ENCODE measurements around the gene RNF31. TPM values are rescaled to one million over a fixed set of nuclear protein-coding genes. Genes with fewer than 3 reads are reported as not detected.
A peak's percentile ranks its signal among the peaks of the same experiment; 100 is the strongest.

RNF31 gene
- polyA plus RNA-seq, 4 donors, result 33.7 to 83.0 (median 48.9) TPM

- peaks cover 7 to 55% (median 19%) of the 10 kb centered on the region in 3 donors for H3K4me1 ChIP-seq (ENCODE audit: control insufficient read depth in 3 of 3, insufficient read depth in 2 of 3, low read depth in 1 of 3, low read length in 2 of 3)
- FAIRE-seq (no peak), DNase-seq (no peak)
- peaks cover 5 to 38% (median 9%) of the 10 kb centered on the region in 3 donors for H3K36me3 ChIP-seq (ENCODE audit: control insufficient read depth in 3 of 3, insufficient read depth in 2 of 3, low read depth in 1 of 3, low read length in 3 of 3)
- WGBS, 3 donors, result 52 to 76% (median 61%) methylated on average over 13 of the region's 13 CpGs
- no peaks in the 10 kb centered on the region for H3K27me3 ChIP-seq (ENCODE audit: control insufficient read depth in 3 of 3, insufficient read depth in 3 of 3, low read length in 3 of 3)
- H3K27ac ChIP-seq (ENCODE audit: low read depth in 1 of 3, low read length in 2 of 3), result peak overlapping the region in 2 of 3 donors; percentile 21 to 25
- peak overlapping the region in 1 of 3 donors; percentile 15 for H3K4me3 ChIP-seq (ENCODE audit: low read depth in 1 of 3, low read length in 3 of 3)
- H3K9me3 ChIP-seq (ENCODE audit: control insufficient read depth in 2 of 2, insufficient read depth in 1 of 2, low read depth in 1 of 2, low read length in 1 of 2), result no peaks in the 10 kb centered on the region
These were observed 8.7 kb upstream of the RNF31 start for GRCh38 chr14:24138396-24139271.

- Histone ChIP-seq H3K4me1 (ENCODE audit: control insufficient read depth in 3 of 3, insufficient read depth in 2 of 3, low read depth in 1 of 3, low read length in 2 of 3) (peaks cover 7 to 61% (median 24%) of the 10 kb centered on the region in 3 donors), H3K36me3 (ENCODE audit: control insufficient read depth in 3 of 3, insufficient read depth in 2 of 3, low read depth in 1 of 3, low read length in 3 of 3) (peaks cover 9 to 44% (median 10%) of the 10 kb centered on the region in 3 donors), H3K27me3 (ENCODE audit: control insufficient read depth in 3 of 3, insufficient read depth in 3 of 3, low read length in 3 of 3) (no peaks in the 10 kb centered on the region), H3K27ac (ENCODE audit: low read depth in 1 of 3, low read length in 2 of 3) (peak overlapping the region in 1 of 3 donors; percentile 5), H3K9me3 (ENCODE audit: control insufficient read depth in 2 of 2, insufficient read depth in 1 of 2, low read depth in 1 of 2, low read length in 1 of 2) (no peaks in the 10 kb centered on the region), H3K4me3 (ENCODE audit: low read depth in 1 of 3, low read length in 3 of 3) (peak overlapping the region in 1 of 3 donors; percentile 15)
- WGBS, 3 donors, result 63 to 79% (median 64%) methylated on average over 9 of the region's 9 CpGs
- no peak for FAIRE-seq
- no peak for DNase-seq
These were observed 7.9 kb upstream of the RNF31 start for GRCh38 chr14:24139272-24139934.

DNA sequence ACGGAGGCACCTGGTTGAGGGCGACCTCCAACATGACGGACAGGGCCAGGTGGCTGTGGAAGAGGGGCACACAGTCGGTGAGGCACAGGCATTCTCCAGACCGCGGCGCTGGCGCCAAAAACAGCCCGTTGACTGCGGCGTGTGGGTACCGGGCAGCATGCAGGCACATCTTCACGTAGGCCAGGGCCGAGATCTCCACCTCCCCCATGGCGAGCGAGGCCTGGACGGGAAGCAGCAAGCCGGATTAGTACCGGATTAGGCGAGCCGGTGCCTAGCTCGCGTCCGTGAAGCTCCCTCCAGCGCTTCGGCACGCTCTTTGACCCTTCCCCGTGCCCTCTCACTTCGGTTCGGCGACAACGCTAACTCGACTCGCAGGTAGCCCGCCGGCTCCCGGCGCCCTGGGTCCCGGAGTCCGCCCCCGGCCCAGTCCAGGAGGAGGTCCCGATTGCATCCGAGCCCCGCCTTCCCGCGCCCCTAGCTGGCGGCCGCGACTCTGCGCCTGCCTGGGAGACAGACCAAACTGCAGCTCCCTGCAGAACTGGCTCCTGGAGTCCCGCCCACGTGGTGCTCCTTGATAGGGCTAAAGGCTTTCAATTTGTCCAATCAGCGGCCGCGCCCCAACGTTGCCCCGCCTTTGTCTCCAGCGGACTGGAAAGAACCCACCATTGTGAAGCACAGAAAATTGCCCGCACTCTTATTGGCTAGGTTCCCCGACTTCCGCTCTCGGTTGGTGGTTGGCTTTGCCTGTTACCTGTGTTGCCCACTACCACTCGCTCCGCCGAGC lies 6.0 kb upstream of the RNF31 start, which contains the start of gene EMC9:
TSS of gene EMC9 (minus strand) at position 495 of the 784 bp plus-strand sequence. CDS start at position 208, 287 bp downstream.
- no peaks in the 10 kb centered on the region for H3K27me3 ChIP-seq (ENCODE audit: control insufficient read depth in 3 of 3, insufficient read depth in 3 of 3, low read length in 3 of 3)
- 0% methylated on average over 60 to 65 of the region's 65 CpGs for WGBS, 3 donors
- peaks cover 12 to 69% (median 28%) of the 10 kb centered on the region in 3 donors for H3K4me1 ChIP-seq (ENCODE audit: control insufficient read depth in 3 of 3, insufficient read depth in 2 of 3, low read depth in 1 of 3, low read length in 2 of 3)
- FAIRE-seq (no peak), DNase-seq (peak; percentile 100)
- H3K4me3 ChIP-seq (ENCODE audit: low read depth in 1 of 3, low read length in 3 of 3), result peak within 1 kb of the TSS; percentile 70 to 86 (median 81)
- H3K27ac ChIP-seq (ENCODE audit: low read depth in 1 of 3, low read length in 2 of 3), result peak within 1 kb of the TSS; percentile 90 to 96 (median 90)
- H3K9me3 ChIP-seq (ENCODE audit: control insufficient read depth in 2 of 2, insufficient read depth in 1 of 2, low read depth in 1 of 2, low read length in 1 of 2), result no peaks in the 10 kb centered on the region
- peaks cover 9 to 44% (median 10%) of the 10 kb centered on the region in 3 donors for H3K36me3 ChIP-seq (ENCODE audit: control insufficient read depth in 3 of 3, insufficient read depth in 2 of 3, low read depth in 1 of 3, low read length in 3 of 3)

DNA sequence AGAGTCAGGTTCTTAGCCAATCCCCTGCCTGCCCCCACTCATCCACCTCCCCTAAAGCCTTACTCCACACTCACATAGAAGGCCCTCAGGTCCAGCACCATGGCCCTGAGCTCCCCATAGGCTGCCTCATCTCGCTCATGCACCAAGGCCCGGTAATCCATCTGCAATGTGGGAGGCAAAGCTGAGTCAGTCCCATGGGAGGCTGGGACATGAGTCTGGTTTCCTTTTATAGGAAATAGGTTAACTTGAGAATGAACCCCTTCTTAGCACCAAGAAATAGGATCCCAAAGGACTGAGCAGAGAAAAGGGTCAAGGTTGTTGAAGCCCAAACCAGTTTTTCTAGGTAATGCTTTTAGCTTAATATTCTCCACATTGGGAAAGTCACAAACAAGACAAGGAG lies 3.8 kb upstream of the RNF31 start:
- Histone ChIP-seq H3K9me3 (ENCODE audit: control insufficient read depth in 2 of 2, insufficient read depth in 1 of 2, low read depth in 1 of 2, low read length in 1 of 2) (no peaks in the 10 kb centered on the region), H3K4me3 (ENCODE audit: low read depth in 1 of 3, low read length in 3 of 3) (no peak overlapping the region), H3K27me3 (ENCODE audit: control insufficient read depth in 3 of 3, insufficient read depth in 3 of 3, low read length in 3 of 3) (no peaks in the 10 kb centered on the region), H3K36me3 (ENCODE audit: control insufficient read depth in 3 of 3, insufficient read depth in 2 of 3, low read depth in 1 of 3, low read length in 3 of 3) (peaks cover 5 to 22% (median 9%) of the 10 kb centered on the region in 3 donors), H3K27ac (ENCODE audit: low read depth in 1 of 3, low read length in 2 of 3) (peak overlapping the region in 1 of 3 donors; percentile 59), H3K4me1 (ENCODE audit: control insufficient read depth in 3 of 3, insufficient read depth in 2 of 3, low read depth in 1 of 3, low read length in 2 of 3) (peaks cover 15 to 57% (median 22%) of the 10 kb centered on the region in 3 donors)
- DNase-seq (no peak), FAIRE-seq (no peak)
- 86 to 98% (median 90%) methylated on average over 2 of the region's 2 CpGs for WGBS, 3 donors

DNA sequence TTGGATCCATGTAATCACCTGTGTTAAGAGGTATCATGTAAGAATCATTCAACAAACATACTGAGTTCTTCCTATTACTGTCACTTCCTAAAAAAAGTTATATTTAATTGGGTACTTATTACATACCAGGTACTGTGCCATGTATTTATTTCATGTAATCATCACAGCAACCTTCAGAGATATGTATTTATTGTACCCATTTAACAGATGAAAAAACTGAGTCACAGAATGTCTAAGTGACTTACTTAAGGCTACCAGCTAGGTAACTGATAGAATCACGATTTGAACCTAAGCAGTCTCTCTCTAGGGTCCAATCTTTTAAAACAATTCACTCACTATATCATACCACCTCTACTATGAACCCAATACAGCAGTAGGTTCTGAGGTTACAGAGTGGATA lies 2.8 kb upstream of the RNF31 start:
- WGBS, 3 donors, result 55 to 91% (median 76%) methylated on average over 1 of the region's 1 CpG
- H3K36me3 ChIP-seq (ENCODE audit: control insufficient read depth in 3 of 3, insufficient read depth in 2 of 3, low read depth in 1 of 3, low read length in 3 of 3), result peaks cover 5 to 21% (median 5%) of the 10 kb centered on the region in 3 donors
- FAIRE-seq, result no peak
- H3K4me1 ChIP-seq (ENCODE audit: control insufficient read depth in 3 of 3, insufficient read depth in 2 of 3, low read depth in 1 of 3, low read length in 2 of 3), result peaks cover 10 to 49% (median 17%) of the 10 kb centered on the region in 3 donors
- no peak overlapping the region for H3K27ac ChIP-seq (ENCODE audit: low read depth in 1 of 3, low read length in 2 of 3)
- H3K4me3 ChIP-seq (ENCODE audit: low read depth in 1 of 3, low read length in 3 of 3), result no peak overlapping the region
- no peak for DNase-seq
- H3K27me3 ChIP-seq (ENCODE audit: control insufficient read depth in 3 of 3, insufficient read depth in 3 of 3, low read length in 3 of 3), result no peaks in the 10 kb centered on the region
- no peaks in the 10 kb centered on the region for H3K9me3 ChIP-seq (ENCODE audit: control insufficient read depth in 2 of 2, insufficient read depth in 1 of 2, low read depth in 1 of 2, low read length in 1 of 2)

- Histone ChIP-seq H3K27ac (ENCODE audit: low read depth in 1 of 3, low read length in 2 of 3) (peak overlapping the region; percentile 89 to 95 (median 89)), H3K27me3 (ENCODE audit: control insufficient read depth in 3 of 3, insufficient read depth in 3 of 3, low read length in 3 of 3) (no peaks in the 10 kb centered on the region), H3K4me3 (ENCODE audit: low read depth in 1 of 3, low read length in 3 of 3) (peak overlapping the region in 2 of 3 donors; percentile 73 to 94), H3K4me1 (ENCODE audit: control insufficient read depth in 3 of 3, insufficient read depth in 2 of 3, low read depth in 1 of 3, low read length in 2 of 3) (peaks cover 8 to 46% (median 16%) of the 10 kb centered on the region in 3 donors), H3K36me3 (ENCODE audit: control insufficient read depth in 3 of 3, insufficient read depth in 2 of 3, low read depth in 1 of 3, low read length in 3 of 3) (peaks cover 5 to 24% (median 5%) of the 10 kb centered on the region in 3 donors), H3K9me3 (ENCODE audit: control insufficient read depth in 2 of 2, insufficient read depth in 1 of 2, low read depth in 1 of 2, low read length in 1 of 2) (no peaks in the 10 kb centered on the region)
- DNase-seq (no peak), FAIRE-seq (no peak)
- 62 to 77% (median 77%) methylated on average over 2 of the region's 2 CpGs for WGBS, 3 donors
These were observed 2.1 kb upstream of the RNF31 start for GRCh38 chr14:24145219-24145618.

- Histone ChIP-seq H3K4me3 (ENCODE audit: low read depth in 1 of 3, low read length in 3 of 3) (peak overlapping the region; percentile 42 to 94 (median 73)), H3K36me3 (ENCODE audit: control insufficient read depth in 3 of 3, insufficient read depth in 2 of 3, low read depth in 1 of 3, low read length in 3 of 3) (peaks cover 5 to 31% (median 5%) of the 10 kb centered on the region in 3 donors), H3K27ac (ENCODE audit: low read depth in 1 of 3, low read length in 2 of 3) (peak overlapping the region; percentile 89 to 95 (median 89)), H3K27me3 (ENCODE audit: control insufficient read depth in 3 of 3, insufficient read depth in 3 of 3, low read length in 3 of 3) (no peaks in the 10 kb centered on the region), H3K9me3 (ENCODE audit: control insufficient read depth in 2 of 2, insufficient read depth in 1 of 2, low read depth in 1 of 2, low read length in 1 of 2) (no peaks in the 10 kb centered on the region), H3K4me1 (ENCODE audit: control insufficient read depth in 3 of 3, insufficient read depth in 2 of 3, low read depth in 1 of 3, low read length in 2 of 3) (peaks cover 8 to 46% (median 16%) of the 10 kb centered on the region in 3 donors)
- peak in 1 of 2 donors; percentile 77 for DNase-seq
- FAIRE-seq, result no peak
- WGBS, 3 donors, result 1 to 9% (median 4%) methylated on average over 9 of the region's 9 CpGs
These were observed 1.4 kb upstream of the RNF31 start for GRCh38 chr14:24145690-24146452.

Data from small intestine (tissue), 7 donors.